OCI-LY1 (cell line): ENCODE measurements around the gene ADCY1.

Source experiments
- EZH2 ChIP-seq: fragments of 200-600 bp; sonication (generic), shearing (Covaris generic); IDR thresholded peaks from 2 replicates; pipeline ENCODE4 v1.8.0; 2017; ENCODE audit warnings: borderline replicate concordance, mixed run types, mild to moderate bottlenecking, antibody characterized with exemption, low read length, moderate library complexity, mixed read lengths
- TF ChIP-seq, protein P1 (sequence below): fragments of 200-600 bp; sonication (generic), shearing (Covaris generic); IDR thresholded peaks from 2 replicates; pipeline ENCODE4 v1.5.1; 2017; ENCODE audit warnings: mild to moderate bottlenecking, antibody characterized with exemption, low read length, moderate library complexity, mixed read lengths

DNA sequence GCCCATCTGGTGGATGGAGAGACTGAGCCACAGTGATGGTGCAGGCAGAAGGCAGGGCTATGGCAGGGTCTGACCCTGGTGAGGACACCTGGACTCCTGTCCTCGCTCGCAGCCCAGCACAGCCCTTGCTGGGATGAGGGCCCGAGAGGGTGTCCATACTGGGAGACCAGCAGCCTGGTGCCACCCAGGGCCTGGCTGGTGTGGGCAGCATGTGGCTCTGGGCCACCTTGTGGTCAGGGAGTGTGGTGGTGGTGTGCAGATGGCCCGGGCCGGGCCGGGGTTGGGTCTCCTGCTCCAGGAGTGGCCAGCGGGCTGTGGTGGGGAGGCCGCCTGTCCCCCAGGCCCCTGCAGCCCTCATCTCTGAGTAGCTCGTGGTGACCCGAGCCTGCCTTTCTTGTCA, 14.9 kb downstream of the ADCY1 start:
- no peak for TF ChIP-seq EZH2
- TF ChIP-seq, protein P1, sequence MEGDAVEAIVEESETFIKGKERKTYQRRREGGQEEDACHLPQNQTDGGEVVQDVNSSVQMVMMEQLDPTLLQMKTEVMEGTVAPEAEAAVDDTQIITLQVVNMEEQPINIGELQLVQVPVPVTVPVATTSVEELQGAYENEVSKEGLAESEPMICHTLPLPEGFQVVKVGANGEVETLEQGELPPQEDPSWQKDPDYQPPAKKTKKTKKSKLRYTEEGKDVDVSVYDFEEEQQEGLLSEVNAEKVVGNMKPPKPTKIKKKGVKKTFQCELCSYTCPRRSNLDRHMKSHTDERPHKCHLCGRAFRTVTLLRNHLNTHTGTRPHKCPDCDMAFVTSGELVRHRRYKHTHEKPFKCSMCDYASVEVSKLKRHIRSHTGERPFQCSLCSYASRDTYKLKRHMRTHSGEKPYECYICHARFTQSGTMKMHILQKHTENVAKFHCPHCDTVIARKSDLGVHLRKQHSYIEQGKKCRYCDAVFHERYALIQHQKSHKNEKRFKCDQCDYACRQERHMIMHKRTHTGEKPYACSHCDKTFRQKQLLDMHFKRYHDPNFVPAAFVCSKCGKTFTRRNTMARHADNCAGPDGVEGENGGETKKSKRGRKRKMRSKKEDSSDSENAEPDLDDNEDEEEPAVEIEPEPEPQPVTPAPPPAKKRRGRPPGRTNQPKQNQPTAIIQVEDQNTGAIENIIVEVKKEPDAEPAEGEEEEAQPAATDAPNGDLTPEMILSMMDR = no peak
